SK-N-SH treated with all-trans-retinoic acid at 6 μM for 48 hours (cell line): Measurements from ENCODE around the gene SOD3.

Experiments used
- ARNTL ChIP-seq: fragments of 450-650 bp; formaldehyde crosslinking; IDR thresholded peaks from 2 replicates; pipeline ENCODE4 v1.5.0; 2020; ENCODE audit warnings: low read depth, mild to moderate bottlenecking, moderate library complexity, borderline replicate concordance
- PPARA ChIP-seq: fragments of 250-450 bp; sonication (Bioruptor Pico); IDR thresholded peaks from 2 replicates; pipeline ENCODE4 v1.5.0; 2020; ENCODE audit warnings: mild to moderate bottlenecking, borderline replicate concordance
- SNAI2 ChIP-seq: fragments of 250-450 bp; sonication (Bioruptor Pico); IDR thresholded peaks from 2 replicates; pipeline ENCODE4 v1.5.0; 2020; ENCODE audit warnings: mild to moderate bottlenecking, moderate library complexity
- TCF4 ChIP-seq: fragments of 250-450 bp; sonication (Bioruptor Pico); IDR thresholded peaks from 2 replicates; pipeline ENCODE4 v1.8.0; 2021; ENCODE audit warnings: mild to moderate bottlenecking, moderate library complexity, borderline replicate concordance
- TSHZ2 ChIP-seq: fragments of 250-450 bp; sonication (Bioruptor Pico); IDR thresholded peaks from 2 replicates; pipeline ENCODE4 v1.5.0; 2020; ENCODE audit warnings: mild to moderate bottlenecking, moderate library complexity
- ZC3H10 ChIP-seq: fragments of 250-450 bp; sonication (Bioruptor Pico); IDR thresholded peaks from 2 replicates; pipeline ENCODE4 v1.5.1; 2021; ENCODE audit warnings: mild to moderate bottlenecking, moderate library complexity
- ZFP3 ChIP-seq: fragments of 250-450 bp; sonication (Bioruptor Pico); IDR thresholded peaks from 2 replicates; pipeline ENCODE4 v1.5.0; 2020; ENCODE audit warnings: mild to moderate bottlenecking, moderate library complexity
- ZFP30 ChIP-seq: fragments of 450-650 bp; formaldehyde crosslinking; IDR thresholded peaks from 2 replicates; pipeline ENCODE4 v1.5.0; 2022; ENCODE audit warnings: mild to moderate bottlenecking, moderate library complexity
- ZNF70 ChIP-seq: fragments of 450-650 bp; formaldehyde crosslinking; IDR thresholded peaks from 2 replicates; pipeline ENCODE4 v1.5.0; 2020; ENCODE audit warnings: mild to moderate bottlenecking, moderate library complexity
- TF ChIP-seq, protein P1 (sequence below): fragments of 250-450 bp; sonication (Bioruptor Pico); IDR thresholded peaks from 2 replicates; pipeline ENCODE4 v1.5.1; 2021; ENCODE audit warnings: mild to moderate bottlenecking, moderate library complexity
- TF ChIP-seq, protein P2 (sequence below): fragments of 250-450 bp; sonication (Bioruptor Pico); IDR thresholded peaks from 2 replicates; pipeline ENCODE4 v1.8.0; 2021; ENCODE audit warnings: low read depth, mild to moderate bottlenecking, moderate library complexity, borderline replicate concordance
- TF ChIP-seq, protein P3 (sequence below): fragments of 250-450 bp; sonication (Bioruptor Pico); IDR thresholded peaks from 2 replicates; pipeline ENCODE4 v1.8.0; 2020; ENCODE audit warnings: mild to moderate bottlenecking, moderate library complexity, borderline replicate concordance
- TF ChIP-seq, protein P4 (sequence below): fragments of 250-450 bp; sonication (Bioruptor Pico); IDR thresholded peaks from 2 replicates; pipeline ENCODE4 v1.5.1; 2020; ENCODE audit warnings: low read depth, mild to moderate bottlenecking, moderate library complexity

DNA sequence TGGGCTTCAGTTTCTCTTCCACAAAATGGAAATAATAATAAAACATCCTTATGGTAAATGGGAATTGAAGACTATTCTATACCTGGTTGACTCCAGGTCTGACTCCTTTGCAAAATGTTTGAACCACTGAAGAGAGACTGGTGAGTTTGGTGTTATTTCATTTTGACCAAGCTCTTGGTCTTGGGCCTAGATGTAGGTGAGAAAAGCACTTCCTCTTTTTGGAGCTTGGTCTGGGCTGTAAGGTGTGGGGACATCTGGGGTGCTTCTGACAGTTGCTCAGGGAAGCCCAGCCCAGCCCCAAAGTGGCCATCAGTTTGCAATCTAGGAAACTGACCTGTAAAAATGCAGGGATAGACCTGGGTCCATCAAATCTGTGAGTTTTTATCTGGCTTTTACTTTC, 26.8 kb upstream of the SOD3 start:
- TF ChIP-seq SNAI2 (CRISPR knock-in tag), result no peak
- no peak for TF ChIP-seq ZFP30
- no peak for TF ChIP-seq ZC3H10 (CRISPR knock-in tag)
- TF ChIP-seq PPARA (CRISPR knock-in tag), result no peak
- TF ChIP-seq, protein P1, sequence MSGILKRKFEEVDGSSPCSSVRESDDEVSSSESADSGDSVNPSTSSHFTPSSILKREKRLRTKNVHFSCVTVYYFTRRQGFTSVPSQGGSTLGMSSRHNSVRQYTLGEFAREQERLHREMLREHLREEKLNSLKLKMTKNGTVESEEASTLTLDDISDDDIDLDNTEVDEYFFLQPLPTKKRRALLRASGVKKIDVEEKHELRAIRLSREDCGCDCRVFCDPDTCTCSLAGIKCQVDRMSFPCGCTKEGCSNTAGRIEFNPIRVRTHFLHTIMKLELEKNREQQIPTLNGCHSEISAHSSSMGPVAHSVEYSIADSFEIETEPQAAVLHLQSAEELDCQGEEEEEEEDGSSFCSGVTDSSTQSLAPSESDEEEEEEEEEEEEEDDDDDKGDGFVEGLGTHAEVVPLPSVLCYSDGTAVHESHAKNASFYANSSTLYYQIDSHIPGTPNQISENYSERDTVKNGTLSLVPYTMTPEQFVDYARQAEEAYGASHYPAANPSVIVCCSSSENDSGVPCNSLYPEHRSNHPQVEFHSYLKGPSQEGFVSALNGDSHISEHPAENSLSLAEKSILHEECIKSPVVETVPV (CRISPR knock-in tag), result no peak
- no peak for TF ChIP-seq ZFP3
- no peak for TF ChIP-seq ZNF70
- TF ChIP-seq TSHZ2, result no peak
- TF ChIP-seq ARNTL (CRISPR knock-in tag), result no peak
- TF ChIP-seq, protein P2, sequence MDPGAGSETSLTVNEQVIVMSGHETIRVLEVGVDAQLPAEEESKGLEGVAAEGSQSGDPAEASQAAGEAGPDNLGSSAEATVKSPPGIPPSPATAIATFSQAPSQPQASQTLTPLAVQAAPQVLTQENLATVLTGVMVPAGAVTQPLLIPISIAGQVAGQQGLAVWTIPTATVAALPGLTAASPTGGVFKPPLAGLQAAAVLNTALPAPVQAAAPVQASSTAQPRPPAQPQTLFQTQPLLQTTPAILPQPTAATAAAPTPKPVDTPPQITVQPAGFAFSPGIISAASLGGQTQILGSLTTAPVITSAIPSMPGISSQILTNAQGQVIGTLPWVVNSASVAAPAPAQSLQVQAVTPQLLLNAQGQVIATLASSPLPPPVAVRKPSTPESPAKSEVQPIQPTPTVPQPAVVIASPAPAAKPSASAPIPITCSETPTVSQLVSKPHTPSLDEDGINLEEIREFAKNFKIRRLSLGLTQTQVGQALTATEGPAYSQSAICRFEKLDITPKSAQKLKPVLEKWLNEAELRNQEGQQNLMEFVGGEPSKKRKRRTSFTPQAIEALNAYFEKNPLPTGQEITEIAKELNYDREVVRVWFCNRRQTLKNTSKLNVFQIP (CRISPR knock-in tag), result no peak
- no peak for TF ChIP-seq TCF4
- TF ChIP-seq, protein P3, sequence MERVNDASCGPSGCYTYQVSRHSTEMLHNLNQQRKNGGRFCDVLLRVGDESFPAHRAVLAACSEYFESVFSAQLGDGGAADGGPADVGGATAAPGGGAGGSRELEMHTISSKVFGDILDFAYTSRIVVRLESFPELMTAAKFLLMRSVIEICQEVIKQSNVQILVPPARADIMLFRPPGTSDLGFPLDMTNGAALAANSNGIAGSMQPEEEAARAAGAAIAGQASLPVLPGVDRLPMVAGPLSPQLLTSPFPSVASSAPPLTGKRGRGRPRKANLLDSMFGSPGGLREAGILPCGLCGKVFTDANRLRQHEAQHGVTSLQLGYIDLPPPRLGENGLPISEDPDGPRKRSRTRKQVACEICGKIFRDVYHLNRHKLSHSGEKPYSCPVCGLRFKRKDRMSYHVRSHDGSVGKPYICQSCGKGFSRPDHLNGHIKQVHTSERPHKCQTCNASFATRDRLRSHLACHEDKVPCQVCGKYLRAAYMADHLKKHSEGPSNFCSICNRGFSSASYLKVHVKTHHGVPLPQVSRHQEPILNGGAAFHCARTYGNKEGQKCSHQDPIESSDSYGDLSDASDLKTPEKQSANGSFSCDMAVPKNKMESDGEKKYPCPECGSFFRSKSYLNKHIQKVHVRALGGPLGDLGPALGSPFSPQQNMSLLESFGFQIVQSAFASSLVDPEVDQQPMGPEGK (CRISPR knock-in tag), result no peak
- TF ChIP-seq, protein P4, sequence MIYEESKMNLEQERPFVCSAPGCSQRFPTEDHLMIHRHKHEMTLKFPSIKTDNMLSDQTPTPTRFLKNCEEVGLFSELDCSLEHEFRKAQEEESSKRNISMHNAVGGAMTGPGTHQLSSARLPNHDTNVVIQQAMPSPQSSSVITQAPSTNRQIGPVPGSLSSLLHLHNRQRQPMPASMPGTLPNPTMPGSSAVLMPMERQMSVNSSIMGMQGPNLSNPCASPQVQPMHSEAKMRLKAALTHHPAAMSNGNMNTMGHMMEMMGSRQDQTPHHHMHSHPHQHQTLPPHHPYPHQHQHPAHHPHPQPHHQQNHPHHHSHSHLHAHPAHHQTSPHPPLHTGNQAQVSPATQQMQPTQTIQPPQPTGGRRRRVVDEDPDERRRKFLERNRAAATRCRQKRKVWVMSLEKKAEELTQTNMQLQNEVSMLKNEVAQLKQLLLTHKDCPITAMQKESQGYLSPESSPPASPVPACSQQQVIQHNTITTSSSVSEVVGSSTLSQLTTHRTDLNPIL (CRISPR knock-in tag), result no peak
